Measurements from ENCODE around the gene LRFN3.
"Not testable (repeated sequence)": the region's sequence is repeated elsewhere in the genome, so short reads cannot be mapped to it uniquely, and the experiment has no call there.

The LRFN3 gene

DNA sequence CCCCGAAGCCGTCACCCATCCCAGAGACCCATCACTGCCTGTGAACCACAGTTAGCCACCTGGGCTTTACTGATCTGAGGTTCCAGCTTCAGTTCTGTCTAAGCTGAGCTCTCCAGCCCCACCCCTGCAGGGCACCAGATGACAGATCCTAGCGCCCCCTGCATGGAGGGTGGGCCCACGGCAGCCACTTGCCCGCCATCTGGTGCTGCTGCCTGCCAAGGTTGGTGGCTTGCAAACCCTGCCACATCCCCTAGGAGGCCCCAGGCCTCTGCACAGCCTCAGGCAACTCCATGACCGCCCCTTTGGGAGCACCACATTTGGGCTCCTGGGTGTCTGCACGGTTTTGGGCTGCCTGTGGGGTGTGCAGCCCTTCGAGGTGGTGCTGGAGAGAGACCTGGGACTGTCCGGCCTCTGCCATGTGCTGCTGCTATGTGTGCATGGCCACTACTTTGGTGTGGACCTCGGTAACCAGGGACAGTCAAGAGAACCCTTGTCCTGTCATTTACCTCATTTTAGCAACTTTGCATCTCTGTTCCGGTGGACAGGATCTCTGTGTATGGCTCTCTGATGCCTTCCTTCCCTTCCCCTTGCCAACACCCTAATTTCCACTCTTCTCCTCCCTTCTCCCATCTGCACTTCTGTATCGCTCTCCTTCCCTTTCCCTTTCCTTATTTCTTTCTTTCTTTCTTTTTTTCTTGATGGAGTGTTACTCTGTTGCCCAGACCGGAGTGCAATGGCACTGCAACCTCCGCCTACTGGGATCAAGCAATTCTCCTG, 41.5 kb downstream of the LRFN3 start:
- DNase-seq: peak; percentile 87

DNA sequence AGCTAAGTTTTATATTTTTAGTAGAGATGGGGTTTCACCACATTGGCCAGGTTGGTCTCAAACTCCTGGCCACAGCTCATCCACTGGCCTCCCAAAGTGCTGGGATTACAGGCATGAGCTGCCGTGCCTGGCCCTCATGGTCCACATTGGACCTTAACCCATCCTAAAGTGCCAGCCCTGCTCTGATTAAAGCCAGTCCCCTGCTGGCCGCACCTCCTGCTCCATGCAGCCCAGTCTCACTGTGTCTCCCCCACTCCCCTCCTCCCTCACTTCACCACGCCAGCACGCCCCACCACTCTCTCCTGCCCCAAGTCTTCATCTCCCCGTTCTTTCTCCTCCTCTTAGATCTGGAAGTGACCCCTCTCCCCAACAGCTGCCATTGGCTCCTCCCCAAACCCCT, 42.1 kb downstream of the LRFN3 start:
- no peak for DNase-seq

DNA sequence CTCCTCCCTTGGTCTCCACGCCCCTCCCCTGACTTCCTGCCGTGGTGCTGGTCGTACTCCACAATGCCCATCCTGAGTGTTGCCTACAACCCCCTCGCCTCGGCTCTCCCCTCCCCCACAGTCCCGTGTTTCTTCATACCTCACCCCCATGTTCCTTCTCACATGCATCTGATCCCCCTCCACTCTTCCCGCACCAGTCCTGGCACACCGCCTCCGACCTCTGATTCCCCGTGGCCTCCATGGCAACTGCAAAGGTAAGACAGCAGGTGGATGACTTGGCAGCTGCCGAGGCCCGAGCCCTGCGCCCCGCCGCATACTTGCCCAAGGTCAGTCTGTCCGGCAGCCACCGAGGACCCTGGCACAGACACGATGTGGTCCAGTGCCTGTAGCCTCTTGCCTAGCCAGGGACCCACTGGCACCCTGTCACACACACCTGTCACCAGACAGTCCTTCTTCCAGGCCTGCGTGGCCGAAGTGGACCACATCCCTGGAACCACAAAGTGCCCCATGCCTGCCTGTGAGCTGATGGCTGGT, 42.7 kb downstream of the LRFN3 start:
- DNase-seq: no peak

DNA sequence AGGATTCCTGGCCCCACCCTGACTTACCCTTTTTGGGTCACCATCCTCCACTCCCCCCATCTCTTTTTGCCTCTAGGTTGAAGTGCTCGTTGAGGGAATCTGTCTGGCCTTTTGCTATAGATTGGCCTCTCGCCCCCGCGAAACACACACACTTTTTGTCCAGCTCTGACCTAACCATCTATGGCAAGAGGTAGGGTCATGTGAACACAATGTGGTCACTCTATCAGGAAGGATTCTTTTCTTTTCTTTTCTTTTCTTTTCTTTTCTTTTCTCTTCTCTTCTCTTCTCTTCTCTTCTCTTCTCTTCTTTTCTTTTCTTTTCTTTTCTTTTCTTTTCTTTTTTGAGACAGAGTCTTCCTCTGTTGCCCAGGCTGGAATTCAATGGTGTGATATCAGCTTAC, 44.8 kb downstream of the LRFN3 start:
- DNase-seq: not testable (repeated sequence)

DNA sequence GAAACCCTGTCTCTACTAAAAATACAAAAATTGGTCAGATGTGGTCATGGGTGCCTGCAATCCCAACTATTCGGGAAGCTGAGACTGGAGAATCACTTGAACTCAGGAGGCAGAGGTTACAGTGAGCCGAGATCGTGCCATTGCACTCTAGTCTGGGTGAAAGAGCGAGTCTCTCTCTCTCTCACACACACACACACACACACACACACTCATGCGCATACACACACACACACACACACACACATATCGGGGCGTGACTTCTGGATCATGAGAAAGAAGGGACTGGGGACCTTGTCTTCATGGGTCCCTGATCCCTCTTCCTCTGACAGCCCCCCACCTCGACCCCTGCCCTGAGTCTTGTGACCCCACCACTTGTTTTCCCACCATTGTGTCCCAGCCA, 47.0 kb downstream of the LRFN3 start:
- DNase-seq: no peak

DNA sequence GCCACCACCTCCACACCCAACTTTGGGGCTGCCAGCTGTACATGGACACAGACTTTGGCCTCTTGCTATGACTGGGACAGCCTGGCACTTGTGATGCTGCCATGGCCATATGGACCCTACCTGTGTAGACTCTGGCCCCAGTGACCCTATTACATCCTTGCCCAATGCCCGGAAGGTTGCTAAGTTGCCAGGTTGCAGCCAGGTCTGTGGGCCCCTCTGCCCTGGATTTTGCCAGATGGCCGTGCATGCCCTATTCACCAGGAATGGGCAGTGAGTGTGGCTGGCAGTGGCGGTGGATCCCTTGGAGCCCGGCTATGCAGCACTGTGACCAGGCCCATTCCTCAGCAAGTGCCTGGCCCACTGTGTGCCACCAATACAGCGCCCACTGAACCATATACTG, 49.9 kb downstream of the LRFN3 start:
- no peak for DNase-seq

DNA sequence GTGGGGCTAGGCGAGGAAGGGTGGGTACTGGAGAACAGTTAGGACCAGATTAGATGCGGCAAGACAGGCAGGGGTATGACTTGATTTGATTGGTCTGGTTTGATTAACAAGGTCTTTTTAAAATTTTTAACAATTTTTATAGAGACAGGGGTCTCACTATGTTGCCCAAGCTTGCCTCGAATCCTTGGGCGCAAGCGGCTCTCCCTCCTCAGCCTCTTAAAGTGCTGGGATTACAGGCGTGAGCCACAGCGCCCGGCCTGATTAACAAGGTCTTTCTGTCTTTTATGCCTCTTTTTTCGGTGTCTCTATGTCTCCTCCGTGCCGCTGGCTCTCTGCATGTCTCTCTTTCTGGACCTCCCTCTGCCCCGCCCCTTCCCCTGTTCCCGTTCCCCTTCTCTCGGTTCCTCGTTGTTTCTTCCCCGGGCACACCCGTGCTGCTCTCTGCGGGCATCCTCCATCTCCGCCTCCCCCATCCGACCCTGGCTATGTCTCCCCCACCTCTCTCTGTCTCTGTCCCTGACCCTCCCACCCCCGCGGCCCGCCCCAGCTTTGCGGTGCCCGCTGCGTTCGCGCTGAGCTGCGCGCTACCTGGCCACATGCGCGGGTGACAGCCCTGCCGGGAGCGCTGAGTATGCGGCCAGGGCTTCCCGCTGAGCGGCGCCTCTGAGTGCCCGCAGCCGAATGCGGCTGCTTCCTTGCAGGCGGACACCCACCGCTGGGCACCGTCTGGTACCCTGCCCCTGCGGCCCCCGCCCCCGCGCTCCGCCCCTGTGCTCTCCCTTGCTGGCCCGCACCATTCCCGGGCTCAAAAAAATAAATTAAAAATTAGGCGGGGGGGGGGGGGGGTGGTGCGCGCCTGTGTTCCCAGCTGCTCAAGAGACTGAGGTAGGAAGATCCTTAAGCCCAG, 50.7 kb downstream of the LRFN3 start:
- peak; percentile 51 for DNase-seq

DNA sequence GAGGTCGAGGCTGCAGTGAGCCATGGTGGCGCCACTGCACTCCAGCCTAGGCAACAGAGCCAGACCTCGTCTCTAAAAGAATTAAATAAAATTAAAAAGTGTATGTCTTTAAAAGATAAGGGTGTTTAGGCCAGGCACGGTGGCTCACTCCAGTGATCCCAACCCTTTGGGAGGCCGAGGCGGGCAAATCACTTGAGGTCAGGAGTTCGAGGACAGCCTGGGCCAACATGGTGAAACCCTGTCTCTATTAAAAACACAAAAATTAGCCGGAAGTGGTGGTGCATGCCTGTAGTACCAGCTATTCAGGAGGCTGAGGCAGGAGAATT, 51.4 kb downstream of the LRFN3 start:
- DNase-seq: no peak

DNA sequence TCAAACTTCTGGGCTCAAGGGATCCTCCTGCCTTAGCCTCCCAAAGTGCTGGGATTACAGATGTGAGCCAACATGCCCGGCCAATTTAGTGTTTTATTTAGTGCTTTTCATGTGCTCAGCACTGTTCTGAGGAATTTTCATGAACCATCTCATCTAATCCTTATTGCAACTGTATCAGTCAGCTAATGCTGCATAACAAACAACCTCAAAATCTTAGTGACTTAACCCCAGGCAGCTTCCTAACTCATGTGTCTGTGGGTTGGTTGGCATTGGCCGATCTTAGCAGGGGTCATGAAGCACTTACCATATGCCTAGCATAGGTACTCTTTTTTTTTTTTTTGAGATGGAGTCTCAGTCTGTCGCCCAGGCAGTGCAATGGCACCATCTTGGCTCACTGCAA, 52.6 kb downstream of the LRFN3 start:
- no peak for DNase-seq

DNA sequence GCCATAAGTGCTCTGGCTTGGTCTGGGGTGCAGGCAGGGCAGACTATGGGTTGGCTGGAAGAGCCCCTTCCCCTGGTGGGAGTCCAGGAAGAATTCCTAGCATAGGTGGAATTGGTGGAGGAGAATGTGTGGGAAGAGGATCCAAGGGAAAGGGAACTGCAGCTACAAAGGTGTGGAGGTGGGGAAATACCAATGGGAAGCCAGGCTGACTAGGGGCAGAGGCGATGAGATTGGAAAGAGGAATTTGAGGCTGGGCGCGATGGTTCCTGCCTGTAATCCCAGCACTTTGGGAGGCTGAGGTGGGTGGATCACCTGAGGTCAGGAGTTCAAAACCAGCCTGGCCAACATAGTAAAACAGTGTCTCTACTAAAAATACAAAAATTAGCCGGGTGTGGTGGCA, 54.0 kb downstream of the LRFN3 start:
- DNase-seq: no peak

DNA sequence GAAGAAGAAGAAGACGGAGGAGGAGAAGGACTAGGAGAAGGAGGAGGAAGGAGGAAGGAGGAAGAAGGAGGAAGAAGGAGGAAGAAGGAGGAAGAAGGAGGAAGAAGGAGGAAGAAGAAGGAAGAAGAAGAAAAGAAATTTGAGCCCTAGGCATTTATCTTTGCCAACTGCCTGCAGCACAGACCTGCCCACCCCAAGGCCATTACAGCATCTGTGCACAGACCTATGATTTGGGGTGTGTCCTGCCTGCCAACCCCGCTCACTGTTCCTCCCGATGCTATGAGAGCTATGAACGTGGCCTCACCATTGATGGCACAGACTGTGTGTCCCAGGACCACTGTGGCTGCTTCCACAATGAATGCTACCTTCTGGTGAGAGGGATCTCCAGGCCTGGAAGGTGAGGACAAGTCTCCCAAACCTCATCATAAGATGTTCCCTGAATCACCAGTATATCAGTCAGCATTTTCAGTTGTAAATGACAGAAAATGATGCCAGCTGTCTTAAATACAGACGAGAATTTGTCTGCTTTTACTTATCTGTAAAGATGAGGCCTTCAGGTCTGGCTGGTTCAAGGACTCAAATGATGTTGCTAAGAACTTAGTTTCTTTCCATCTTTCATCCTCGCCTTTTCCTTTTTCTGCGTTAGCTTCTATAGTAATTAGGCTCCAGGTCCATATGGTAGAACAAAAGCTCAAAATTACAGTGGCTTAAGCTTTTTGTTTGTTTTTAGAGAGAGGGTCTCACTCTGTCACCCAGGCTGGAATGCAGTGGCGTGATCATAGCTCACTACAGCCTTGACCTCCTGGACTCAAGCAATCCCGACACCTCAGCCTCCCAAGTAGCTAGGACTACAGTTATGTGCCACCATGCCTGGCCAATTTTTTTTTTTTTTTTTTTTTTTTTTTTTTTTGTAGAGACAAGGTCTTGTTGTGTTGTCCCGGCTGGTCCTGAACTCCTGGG, 54.9 kb downstream of the LRFN3 start:
- no peak for DNase-seq

DNA sequence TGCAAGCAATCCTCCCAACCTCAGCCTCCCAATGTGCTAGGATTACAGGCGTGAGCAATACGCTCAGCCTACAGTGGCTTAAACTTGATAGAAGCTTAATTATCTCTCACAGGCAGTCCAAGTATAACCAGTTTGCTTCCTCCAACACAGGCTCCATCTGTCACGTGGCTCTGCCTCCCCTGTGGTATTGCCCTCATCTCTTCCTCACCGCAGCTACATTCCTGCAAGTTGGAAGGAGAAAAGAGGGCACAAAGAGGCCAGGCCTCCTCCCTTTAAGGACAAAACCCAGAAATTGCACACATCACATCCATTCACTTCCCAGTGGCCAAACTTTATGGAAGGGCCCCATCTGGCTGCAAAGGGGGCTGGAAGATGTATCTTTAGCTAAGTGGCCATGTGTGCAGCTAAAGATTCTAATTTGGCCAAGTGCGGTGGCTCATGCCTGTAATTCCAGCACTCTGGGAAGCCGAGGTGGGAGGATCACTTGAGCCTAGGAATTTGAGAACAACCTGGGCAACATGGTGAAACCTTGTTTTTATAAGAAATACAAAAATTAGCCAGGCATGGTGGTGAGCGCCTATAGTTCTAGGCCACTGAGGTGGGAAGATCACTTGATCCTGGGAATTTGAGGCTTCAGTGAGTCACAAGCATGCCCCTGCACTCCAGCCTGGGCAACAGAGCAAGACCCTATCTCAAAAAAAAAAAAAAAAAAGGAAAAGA, 55.7 kb downstream of the LRFN3 start:
- peak; percentile 59 for DNase-seq

DNA sequence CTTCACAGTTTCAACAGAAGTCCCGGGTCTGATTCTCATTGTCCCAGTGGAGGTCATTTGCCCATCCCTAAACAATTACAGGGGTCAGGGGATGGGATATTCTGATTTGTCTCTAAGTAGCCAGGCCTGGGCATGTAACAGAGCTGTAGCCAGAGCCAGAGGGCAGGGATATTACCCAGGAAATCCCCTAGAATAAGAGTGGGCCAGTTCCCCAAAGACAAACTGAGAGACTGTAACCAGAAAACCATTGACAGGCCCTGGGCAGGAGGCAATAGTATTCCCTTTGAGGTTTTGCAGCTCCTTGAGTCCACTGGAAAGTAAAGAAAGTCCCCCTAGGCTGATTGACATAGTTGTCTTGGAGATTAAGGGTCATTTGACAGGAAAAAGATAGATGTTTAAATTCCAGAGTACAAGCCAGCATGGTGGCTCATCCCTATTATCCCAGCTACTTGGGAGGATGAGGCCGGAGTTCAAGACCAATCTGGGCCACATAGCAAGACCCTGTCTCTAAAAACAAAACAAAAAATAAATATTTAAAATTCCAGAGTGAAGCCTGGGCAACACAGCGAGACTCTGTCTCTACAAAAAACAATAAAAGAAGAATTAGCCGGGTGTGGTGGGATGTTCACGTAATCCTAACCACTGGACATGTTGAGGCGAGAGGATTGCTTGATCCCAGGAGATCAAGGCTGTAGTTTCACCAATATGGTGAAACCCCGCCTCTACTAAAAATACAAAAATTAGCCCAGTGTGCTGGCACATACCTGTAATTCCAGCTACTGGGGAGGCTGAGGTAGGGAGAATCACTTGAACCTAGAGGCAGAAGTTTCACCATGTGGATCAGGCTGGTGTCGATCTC, 57.0 kb downstream of the LRFN3 start:
- DNase-seq: no peak

DNA sequence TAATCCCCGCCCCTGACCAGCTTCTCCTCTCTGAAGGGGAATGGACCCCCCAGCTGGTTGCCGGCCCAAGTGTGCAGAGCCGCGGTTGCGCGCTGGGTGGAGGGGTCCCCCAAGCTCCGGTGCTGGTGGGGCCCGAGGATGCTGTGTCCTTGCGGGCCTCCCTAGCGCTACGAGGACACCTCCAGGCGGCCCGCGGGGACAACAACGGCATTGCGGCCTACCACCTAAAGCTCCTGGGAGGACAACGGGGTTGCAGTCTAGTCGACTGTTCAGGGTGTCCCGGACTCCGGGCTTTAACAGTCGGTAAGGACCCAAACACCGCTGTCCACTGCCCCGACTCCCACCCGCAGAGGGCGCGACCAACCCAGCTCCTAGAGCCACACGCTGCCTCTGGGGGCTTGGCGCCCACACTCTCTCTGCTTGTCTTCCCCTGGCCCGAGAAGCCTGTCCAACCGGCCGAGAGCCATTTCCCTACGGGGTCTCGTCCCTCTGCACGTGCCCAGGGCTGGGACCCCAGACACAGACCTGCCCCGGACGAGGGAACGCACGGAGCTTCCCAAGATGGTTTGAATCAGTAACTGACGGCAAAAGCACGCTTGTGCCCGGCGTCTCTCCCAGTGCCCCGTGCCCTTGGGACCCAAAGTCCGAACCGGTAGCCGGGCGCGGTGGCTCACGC, 57.9 kb downstream of the LRFN3 start:
- no peak for DNase-seq

Measured in DMS 273 treated with DMSO at 0.1 percent for 48 hours (cell line).